Subcutaneous abdominal adipose tissue (tissue), 5 donors: Measurements from ENCODE around the gene STK33.

Source experiments
- H3K27ac ChIP-seq: one replicate; pipeline ENCODE4 v1.7.0; 2013; ENCODE audit warnings: low read depth, mild to moderate bottlenecking, inconsistent platforms, low read length, moderate library complexity
- H3K27me3 ChIP-seq, 5 donors: one replicate each; pipeline ENCODE4 v1.7.0; 2013; ENCODE audit warnings: low read length in 5 of 5, inconsistent platforms in 1 of 5; ENCODE audit not compliant: control insufficient read depth in 5 of 5, insufficient read depth in 4 of 5
- H3K36me3 ChIP-seq, 5 donors: one replicate each; pipeline ENCODE4 v1.7.0; 2013; ENCODE audit warnings: low read length in 5 of 5; ENCODE audit not compliant: control insufficient read depth in 5 of 5, insufficient read depth in 5 of 5
- H3K4me1 ChIP-seq, 5 donors: one replicate each; pipeline ENCODE4 v1.7.0; 2013; ENCODE audit warnings: low read length in 5 of 5, mild to moderate bottlenecking in 3 of 5, moderate library complexity in 1 of 5; ENCODE audit not compliant: control insufficient read depth in 5 of 5, insufficient read depth in 5 of 5
- H3K4me3 ChIP-seq, 5 donors: one replicate each; pipeline ENCODE4 v1.7.0; 2013; ENCODE audit warnings: low read length in 5 of 5, low read depth in 1 of 5
- H3K9ac ChIP-seq, 5 donors: one replicate each; pipeline ENCODE4 v1.7.0; 2013; ENCODE audit warnings: low read length in 5 of 5, mild to moderate bottlenecking in 4 of 5, moderate library complexity in 3 of 5
- H3K9me3 ChIP-seq, 5 donors: one replicate each; pipeline ENCODE4 v1.7.0; 2013; ENCODE audit warnings: low read length in 5 of 5; ENCODE audit not compliant: control insufficient read depth in 5 of 5
- donor health status: healthy.
- donor health status: healthy.
- donor health status: healthy.
- donor health status: healthy.
- donor health status: healthy.

STK33 gene

DNA sequence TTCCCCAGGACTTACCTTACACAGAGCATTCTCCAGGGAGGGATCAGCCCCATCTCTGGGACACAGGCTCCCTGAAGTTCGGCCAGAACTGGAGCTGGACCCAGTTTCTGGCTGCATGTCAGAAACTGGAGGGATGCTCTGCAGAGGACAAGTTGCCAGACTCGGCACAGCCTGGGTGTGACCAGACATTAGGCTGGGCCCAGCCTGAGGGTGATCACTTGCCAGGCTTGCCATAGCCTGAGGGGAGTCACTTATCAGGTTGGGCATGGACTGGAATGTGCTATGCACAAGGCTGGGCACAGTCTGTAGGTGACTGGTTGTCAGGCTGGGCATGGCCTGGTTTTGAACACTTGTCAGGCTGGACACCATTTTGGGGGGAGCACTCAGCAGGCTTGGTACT lies 30.7 kb upstream of the STK33 start:
- Histone ChIP-seq H3K9ac (no peak overlapping the region), H3K36me3 (peaks cover 8 to 55% (median 54%) of the 10 kb centered on the region in 5 donors), H3K4me3 (no peak overlapping the region), H3K27me3 (no peaks in the 10 kb centered on the region), H3K9me3 (no peaks in the 10 kb centered on the region), H3K27ac (no peak overlapping the region), H3K4me1 (no peaks in the 10 kb centered on the region)

DNA sequence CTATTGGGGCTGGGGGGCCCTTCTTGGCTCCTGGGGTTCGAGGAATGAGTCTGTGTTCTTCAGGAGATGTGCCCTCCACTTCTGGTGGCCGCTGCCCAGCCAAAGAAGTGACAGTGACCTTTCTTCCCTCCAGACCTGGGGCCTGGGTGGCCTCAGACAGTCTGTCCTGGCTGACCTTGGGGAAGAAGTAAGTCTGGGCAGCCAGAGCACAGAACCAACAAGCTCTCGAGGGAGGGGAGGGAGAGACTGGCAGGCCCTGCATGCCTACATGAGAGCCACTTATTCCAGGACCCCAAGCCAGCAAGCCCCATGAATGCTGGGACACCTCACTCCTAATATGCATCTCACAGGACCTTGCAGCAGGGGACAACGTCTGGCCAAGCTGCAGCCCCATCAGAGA lies 27.1 kb upstream of the STK33 start:
- peaks cover 6 to 89% (median 83%) of the 10 kb centered on the region in 5 donors for H3K36me3 ChIP-seq
- H3K9me3 ChIP-seq = no peaks in the 10 kb centered on the region
- no peaks in the 10 kb centered on the region for H3K4me1 ChIP-seq
- H3K4me3 ChIP-seq = no peak overlapping the region
- H3K27me3 ChIP-seq = no peaks in the 10 kb centered on the region
- H3K9ac ChIP-seq = no peak overlapping the region
- no peak overlapping the region for H3K27ac ChIP-seq

DNA sequence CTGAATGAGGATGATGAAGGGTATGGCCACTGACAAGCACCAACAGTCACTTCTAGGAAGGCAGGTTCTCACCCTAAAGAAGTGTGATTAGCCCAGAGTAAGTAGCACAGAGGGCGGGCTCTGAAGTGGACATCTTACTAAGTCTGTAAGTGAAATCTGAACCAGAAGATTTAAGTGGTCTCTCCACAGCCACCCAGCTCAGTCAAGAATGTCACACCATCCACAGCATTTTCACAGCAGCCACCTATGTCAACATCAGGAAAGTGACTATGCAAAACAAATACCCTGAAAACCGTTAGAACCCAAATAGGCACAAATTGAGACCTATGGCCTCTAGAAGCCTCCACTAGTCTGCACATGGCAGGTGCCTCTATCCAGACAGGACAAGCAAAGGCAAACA lies 23.0 kb upstream of the STK33 start:
- H3K9ac ChIP-seq = no peak overlapping the region
- H3K36me3 ChIP-seq = peaks cover 7 to 70% (median 50%) of the 10 kb centered on the region in 5 donors
- H3K4me1 ChIP-seq = peaks cover 0 to 11% (median 0%) of the 10 kb centered on the region in 5 donors
- no peak overlapping the region for H3K4me3 ChIP-seq
- no peaks in the 10 kb centered on the region for H3K9me3 ChIP-seq
- H3K27ac ChIP-seq = no peak overlapping the region
- H3K27me3 ChIP-seq = no peaks in the 10 kb centered on the region

DNA sequence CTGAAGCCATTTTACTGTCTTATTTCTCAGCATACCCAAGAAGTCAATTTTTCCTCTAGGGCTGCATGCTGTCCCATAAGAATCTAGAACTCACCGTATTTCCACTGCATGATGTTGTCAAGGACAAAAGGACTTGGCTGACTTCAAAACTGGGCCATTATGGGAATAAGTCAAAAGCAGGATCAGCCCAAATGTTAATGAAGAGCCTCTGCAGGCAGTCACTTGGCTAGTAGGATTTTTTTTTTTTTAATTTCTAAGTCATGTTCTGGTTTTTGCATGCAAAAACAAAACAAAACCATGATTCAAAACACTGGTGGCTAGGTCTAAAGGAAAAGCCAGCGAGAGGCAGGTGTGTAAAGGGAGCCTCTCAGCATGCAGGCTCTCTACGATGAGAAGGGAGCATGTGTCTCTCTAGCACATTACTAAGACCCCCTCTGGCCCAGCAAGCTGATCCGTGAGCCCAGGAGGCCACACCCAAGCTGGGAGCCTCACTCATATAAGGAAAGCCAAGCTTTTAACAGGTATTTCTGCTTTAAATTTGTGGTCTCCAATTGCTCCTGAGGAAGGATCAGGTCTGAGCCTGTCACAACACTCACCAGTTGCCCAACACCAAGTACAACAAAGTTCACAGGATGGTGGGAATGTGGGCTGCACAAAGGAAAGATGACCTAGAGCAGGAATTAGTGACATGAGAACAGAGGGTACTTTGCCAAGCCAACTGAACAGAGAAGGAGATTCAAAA lies 21.4 kb upstream of the STK33 start:
- peaks cover 7 to 55% (median 36%) of the 10 kb centered on the region in 5 donors for H3K36me3 ChIP-seq
- H3K27ac ChIP-seq = no peak overlapping the region
- peaks cover 0 to 12% (median 0%) of the 10 kb centered on the region in 5 donors for H3K4me1 ChIP-seq
- H3K9me3 ChIP-seq = no peaks in the 10 kb centered on the region
- no peak overlapping the region for H3K4me3 ChIP-seq
- no peak overlapping the region for H3K9ac ChIP-seq
- H3K27me3 ChIP-seq = no peaks in the 10 kb centered on the region

DNA sequence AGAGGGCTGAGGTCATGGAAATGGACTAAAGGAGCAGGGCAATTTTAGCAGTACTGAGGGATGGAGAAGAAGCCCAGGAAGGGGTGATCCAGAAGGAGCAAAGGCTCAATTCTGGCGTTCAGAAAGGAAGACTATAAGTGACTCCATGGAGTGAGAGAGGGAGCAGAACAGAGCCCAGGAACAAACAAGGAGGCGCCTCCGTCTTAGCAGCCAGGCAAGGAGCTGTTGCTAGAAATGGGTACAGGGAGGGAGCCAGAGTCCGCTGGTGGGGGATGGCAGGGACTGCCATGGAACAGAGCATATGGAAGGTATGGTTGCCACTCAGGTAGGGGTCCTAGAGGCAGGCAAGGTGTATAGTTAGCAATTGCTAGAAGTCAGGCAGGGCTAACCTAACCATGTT lies 20.5 kb upstream of the STK33 start:
- H3K27me3 ChIP-seq = no peaks in the 10 kb centered on the region
- H3K27ac ChIP-seq = no peak overlapping the region
- H3K4me1 ChIP-seq = peaks cover 0 to 12% (median 0%) of the 10 kb centered on the region in 5 donors
- no peak overlapping the region for H3K4me3 ChIP-seq
- peaks cover 7 to 46% (median 26%) of the 10 kb centered on the region in 5 donors for H3K36me3 ChIP-seq
- H3K9me3 ChIP-seq = no peaks in the 10 kb centered on the region
- H3K9ac ChIP-seq = no peak overlapping the region

DNA sequence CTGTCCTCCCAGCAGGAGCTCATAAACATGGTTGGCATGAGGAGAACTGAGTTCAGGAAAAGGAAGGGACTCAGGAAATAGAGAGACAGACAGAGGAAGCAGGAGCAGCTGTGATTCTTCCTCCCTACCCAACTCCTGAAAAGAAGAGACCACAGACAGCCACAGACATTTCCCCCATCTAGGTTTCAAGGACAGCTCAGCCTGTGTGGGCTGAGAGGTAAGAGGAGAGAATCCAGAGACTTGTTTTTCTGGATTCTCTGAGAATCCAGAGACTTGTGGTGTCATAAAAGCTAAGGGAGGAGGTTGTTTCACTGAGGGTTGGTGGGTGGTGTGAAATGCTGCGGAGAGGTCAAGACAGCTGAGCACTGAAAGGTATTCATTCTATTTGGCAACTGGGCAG lies 19.0 kb upstream of the STK33 start:
- H3K27ac ChIP-seq = no peak overlapping the region
- H3K9me3 ChIP-seq = no peaks in the 10 kb centered on the region
- H3K27me3 ChIP-seq = no peaks in the 10 kb centered on the region
- H3K36me3 ChIP-seq = peaks cover 7 to 31% (median 16%) of the 10 kb centered on the region in 5 donors
- H3K9ac ChIP-seq = no peak overlapping the region
- H3K4me1 ChIP-seq = peaks cover 0 to 12% (median 0%) of the 10 kb centered on the region in 5 donors
- no peak overlapping the region for H3K4me3 ChIP-seq

DNA sequence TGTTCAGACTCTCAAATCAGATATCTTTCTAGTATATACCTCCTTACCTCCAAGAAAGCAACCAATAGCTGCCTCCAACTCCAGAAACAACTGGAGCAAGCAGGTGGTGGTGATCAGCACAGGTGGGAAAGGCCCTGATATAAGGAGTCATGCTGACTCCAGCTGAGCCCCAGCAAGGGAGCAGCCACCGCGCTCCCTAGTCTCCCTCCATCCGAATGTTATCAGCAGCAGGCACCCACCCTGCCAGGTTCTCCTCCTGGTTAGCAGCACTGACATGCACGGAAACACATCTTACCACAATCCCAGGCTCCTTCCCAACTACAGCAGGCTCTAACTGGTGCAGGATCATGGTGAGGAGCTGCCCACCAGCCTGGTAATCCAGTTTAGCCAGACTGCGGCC lies 18.5 kb upstream of the STK33 start:
- H3K27ac ChIP-seq = no peak overlapping the region
- no peak overlapping the region for H3K9ac ChIP-seq
- H3K36me3 ChIP-seq = peaks cover 7 to 27% (median 12%) of the 10 kb centered on the region in 5 donors
- H3K4me3 ChIP-seq = no peak overlapping the region
- H3K9me3 ChIP-seq = no peaks in the 10 kb centered on the region
- H3K27me3 ChIP-seq = no peaks in the 10 kb centered on the region
- peaks cover 0 to 12% (median 0%) of the 10 kb centered on the region in 5 donors for H3K4me1 ChIP-seq

DNA sequence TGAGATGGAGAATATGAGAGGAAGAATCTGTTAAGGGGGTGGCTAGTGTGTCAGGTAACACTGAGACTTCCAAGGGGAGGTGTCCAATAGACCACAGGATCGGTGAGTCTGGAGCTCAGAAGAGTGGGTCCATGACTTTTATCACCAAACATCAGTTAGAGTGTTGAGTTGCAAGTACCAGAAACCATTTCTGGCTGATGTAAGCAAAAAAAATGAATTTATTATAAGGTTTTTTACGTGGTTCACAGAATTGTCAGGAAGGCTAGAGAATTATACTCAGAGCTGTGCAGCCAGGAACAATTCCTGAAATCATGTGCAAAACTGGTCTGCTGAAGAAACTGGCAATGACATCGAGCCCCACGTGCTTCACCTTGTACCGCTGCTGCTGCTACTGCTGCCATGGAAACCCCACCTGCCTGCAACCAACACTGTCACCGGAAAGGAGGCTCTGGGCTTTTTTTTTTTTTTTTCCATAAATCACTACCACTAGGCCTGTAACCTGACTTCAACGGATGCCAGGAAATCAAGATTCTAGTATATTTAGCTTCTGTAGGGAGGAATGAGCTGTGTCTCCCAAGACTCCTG lies 16.6 kb upstream of the STK33 start:
- H3K4me1 ChIP-seq = peaks cover 0 to 12% (median 0%) of the 10 kb centered on the region in 5 donors
- H3K9ac ChIP-seq = no peak overlapping the region
- no peak overlapping the region for H3K4me3 ChIP-seq
- no peaks in the 10 kb centered on the region for H3K27me3 ChIP-seq
- H3K27ac ChIP-seq = no peak overlapping the region
- H3K9me3 ChIP-seq = no peaks in the 10 kb centered on the region
- H3K36me3 ChIP-seq = peaks cover 0 to 9% (median 0%) of the 10 kb centered on the region in 5 donors

DNA sequence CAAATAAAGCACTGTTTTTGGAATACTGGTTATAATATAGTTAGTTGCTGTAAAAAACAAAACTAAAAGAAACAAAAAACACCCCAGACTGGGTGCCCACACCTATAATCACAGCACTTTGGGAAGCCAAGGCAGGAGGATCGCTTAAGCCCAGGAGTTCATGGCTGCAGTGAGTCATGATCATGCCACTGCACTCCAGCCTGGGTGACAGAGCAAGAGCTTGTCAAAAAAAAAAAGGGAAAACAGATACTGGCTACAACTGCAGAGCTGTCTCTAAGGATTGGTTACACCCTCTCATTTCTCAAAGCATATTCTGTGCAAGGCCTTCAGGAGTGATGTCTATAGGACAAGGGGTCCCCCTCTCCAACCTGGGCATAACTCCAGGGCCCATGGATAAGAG lies 14.6 kb upstream of the STK33 start:
- Histone ChIP-seq H3K9me3 (no peaks in the 10 kb centered on the region), H3K4me3 (no peak overlapping the region), H3K27me3 (no peaks in the 10 kb centered on the region), H3K36me3 (peaks cover 0 to 3% (median 0%) of the 10 kb centered on the region in 5 donors), H3K27ac (no peak overlapping the region), H3K4me1 (peaks cover 0 to 12% (median 11%) of the 10 kb centered on the region in 5 donors), H3K9ac (no peak overlapping the region)

DNA sequence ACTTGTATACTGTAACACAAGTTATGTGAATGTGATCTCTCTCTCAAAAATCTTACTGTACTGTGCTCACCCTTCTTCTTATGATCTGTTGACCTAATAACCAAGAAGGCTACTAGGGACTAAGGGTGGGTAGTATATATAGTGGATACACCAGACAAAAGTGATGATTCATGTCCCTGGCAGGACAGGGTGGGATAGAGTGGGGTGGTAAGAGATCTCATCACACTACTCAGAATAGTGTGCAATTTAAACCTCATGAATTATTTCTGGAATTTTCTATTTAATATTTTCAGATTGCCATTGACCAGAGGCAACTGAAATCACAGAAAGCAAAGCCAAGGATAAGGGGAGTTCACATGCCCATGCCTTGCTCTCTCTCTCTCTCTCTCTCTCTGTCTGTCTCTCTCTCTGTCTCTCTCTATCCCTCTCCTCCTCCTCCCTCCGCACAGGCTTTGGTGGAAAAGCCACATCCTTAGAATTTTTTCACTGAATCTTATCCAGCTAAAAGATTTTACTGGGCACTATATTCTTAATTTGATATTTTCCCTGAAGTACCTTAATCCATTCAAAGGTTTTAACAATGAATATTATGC lies 12.0 kb upstream of the STK33 start:
- Histone ChIP-seq H3K27ac (no peak overlapping the region), H3K9ac (no peak overlapping the region), H3K9me3 (no peaks in the 10 kb centered on the region)

More for the DNA sequence above, 12.0 kb upstream of the STK33 start:
- Histone ChIP-seq H3K27me3 (no peaks in the 10 kb centered on the region), H3K4me1 (peaks cover 0 to 11% (median 4%) of the 10 kb centered on the region in 5 donors), H3K36me3 (no peaks in the 10 kb centered on the region), H3K4me3 (no peak overlapping the region)
